ENCODE results near the gene VPS26A. TPM values are rescaled to one million over a fixed set of nuclear protein-coding genes. Genes with fewer than 3 reads are reported as not detected.

Gene VPS26A
- total RNA-seq, 1 donor from 2014 or later = 51.1 TPM

DNA sequence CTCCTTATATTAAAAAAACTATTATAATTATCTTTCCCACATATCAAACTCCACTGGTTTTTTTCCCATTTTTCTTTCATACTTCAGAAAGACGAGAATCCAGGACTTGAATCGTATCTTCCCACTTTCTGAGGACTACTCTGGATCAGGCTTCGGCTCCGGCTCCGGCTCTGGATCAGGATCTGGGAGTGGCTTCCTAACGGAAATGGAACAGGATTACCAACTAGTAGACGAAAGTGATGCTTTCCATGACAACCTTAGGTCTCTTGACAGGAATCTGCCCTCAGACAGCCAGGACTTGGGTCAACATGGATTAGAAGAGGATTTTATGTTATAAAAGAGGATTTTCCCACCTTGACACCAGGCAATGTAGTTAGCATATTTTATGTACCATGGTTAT lies 20.2 kb upstream of the VPS26A start:
- no peak for DNase-seq (ENCODE audit: low spot score, unreplicated experiment)
- no peaks in the 10 kb centered on the region for H3K36me3 Mint-ChIP-seq (ENCODE audit: insufficient read depth)
- H3K27ac Mint-ChIP-seq = no peak overlapping the region
- TF ChIP-seq, protein P1, sequence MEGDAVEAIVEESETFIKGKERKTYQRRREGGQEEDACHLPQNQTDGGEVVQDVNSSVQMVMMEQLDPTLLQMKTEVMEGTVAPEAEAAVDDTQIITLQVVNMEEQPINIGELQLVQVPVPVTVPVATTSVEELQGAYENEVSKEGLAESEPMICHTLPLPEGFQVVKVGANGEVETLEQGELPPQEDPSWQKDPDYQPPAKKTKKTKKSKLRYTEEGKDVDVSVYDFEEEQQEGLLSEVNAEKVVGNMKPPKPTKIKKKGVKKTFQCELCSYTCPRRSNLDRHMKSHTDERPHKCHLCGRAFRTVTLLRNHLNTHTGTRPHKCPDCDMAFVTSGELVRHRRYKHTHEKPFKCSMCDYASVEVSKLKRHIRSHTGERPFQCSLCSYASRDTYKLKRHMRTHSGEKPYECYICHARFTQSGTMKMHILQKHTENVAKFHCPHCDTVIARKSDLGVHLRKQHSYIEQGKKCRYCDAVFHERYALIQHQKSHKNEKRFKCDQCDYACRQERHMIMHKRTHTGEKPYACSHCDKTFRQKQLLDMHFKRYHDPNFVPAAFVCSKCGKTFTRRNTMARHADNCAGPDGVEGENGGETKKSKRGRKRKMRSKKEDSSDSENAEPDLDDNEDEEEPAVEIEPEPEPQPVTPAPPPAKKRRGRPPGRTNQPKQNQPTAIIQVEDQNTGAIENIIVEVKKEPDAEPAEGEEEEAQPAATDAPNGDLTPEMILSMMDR (IDR thresholded peaks at IDR 0.05; ENCODE audit: unreplicated experiment) = no peak
- no peak overlapping the region for H3K4me3 Mint-ChIP-seq (ENCODE audit: low read depth)
- peaks cover 11% of the 10 kb centered on the region for H3K27me3 Mint-ChIP-seq
- H3K4me1 Mint-ChIP-seq (ENCODE audit: low read depth) = no peaks in the 10 kb centered on the region
- peaks cover 3% of the 10 kb centered on the region for H3K9me3 Mint-ChIP-seq (ENCODE audit: low read depth)

DNA sequence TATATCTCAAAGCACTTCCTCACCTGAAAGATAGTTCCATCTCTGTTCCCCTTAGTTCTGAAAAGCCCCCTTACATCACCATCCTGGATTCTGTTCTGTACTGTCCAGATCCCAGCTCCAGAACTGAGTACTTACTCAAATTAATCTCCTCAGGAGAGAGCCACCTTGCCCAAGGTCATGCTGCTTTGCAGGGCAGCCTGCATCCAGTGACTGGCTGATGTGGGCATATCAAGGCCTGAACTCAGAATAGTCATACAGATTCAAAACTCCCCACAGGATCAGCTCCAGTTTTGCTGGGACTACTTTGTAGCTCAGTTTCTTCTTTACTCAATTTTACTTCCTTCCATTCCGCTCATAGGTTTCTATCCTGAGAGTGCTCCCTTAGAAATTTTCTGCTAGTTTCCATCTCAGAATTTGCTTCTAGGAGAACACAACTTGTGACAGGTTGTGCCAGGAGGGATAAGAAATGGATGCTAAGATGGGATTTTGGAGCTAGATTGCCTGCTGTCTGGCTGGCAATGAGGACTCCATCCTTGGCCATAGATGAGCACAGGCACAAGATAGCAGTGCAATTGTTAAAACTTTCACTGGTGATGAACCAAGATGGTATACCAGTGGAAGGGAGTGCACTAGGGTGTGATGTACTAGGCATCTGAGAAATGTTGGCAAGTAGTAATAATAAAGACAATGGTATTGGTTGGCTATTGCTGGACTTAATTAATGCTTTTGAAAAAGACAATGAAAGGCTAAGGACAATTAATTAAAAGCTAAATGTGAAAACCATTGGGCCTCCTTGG lies 18.8 kb upstream of the VPS26A start:
- TF ChIP-seq, protein P1 (IDR thresholded peaks at IDR 0.05; ENCODE audit: unreplicated experiment) = no peak
- H3K9me3 Mint-ChIP-seq (ENCODE audit: low read depth) = peaks cover 3% of the 10 kb centered on the region
- no peaks in the 10 kb centered on the region for H3K36me3 Mint-ChIP-seq (ENCODE audit: insufficient read depth)
- no peak overlapping the region for H3K4me3 Mint-ChIP-seq (ENCODE audit: low read depth)
- no peaks in the 10 kb centered on the region for H3K4me1 Mint-ChIP-seq (ENCODE audit: low read depth)
- H3K27me3 Mint-ChIP-seq = peaks cover 11% of the 10 kb centered on the region
- no peak overlapping the region for H3K27ac Mint-ChIP-seq
- DNase-seq (ENCODE audit: low spot score, unreplicated experiment) = no peak

- no peaks in the 10 kb centered on the region for H3K36me3 Mint-ChIP-seq (ENCODE audit: insufficient read depth)
- no peak overlapping the region for H3K4me3 Mint-ChIP-seq (ENCODE audit: low read depth)
- H3K27ac Mint-ChIP-seq = no peak overlapping the region
- H3K4me1 Mint-ChIP-seq (ENCODE audit: low read depth) = no peaks in the 10 kb centered on the region
- no peak for DNase-seq (ENCODE audit: low spot score, unreplicated experiment)
- H3K27me3 Mint-ChIP-seq = peaks cover 13% of the 10 kb centered on the region
- TF ChIP-seq, protein P1 (IDR thresholded peaks at IDR 0.05; ENCODE audit: unreplicated experiment) = no peak
- peaks cover 3% of the 10 kb centered on the region for H3K9me3 Mint-ChIP-seq (ENCODE audit: low read depth)
Observed at GRCh38 chr10:69107176-69107490, 16.8 kb upstream of the VPS26A start.

GRCh38 chr10:69107699-69108098 lies 16.3 kb upstream of the VPS26A start:
- TF ChIP-seq, protein P1 (IDR thresholded peaks at IDR 0.05; ENCODE audit: unreplicated experiment) = no peak
- Mint-ChIP-seq H3K36me3 (ENCODE audit: insufficient read depth) (no peaks in the 10 kb centered on the region), H3K27me3 (peaks cover 12% of the 10 kb centered on the region), H3K27ac (no peak overlapping the region), H3K4me3 (ENCODE audit: low read depth) (no peak overlapping the region), H3K4me1 (ENCODE audit: low read depth) (no peaks in the 10 kb centered on the region), H3K9me3 (ENCODE audit: low read depth) (peaks cover 3% of the 10 kb centered on the region)
- no peak for DNase-seq (ENCODE audit: low spot score, unreplicated experiment)

DNA sequence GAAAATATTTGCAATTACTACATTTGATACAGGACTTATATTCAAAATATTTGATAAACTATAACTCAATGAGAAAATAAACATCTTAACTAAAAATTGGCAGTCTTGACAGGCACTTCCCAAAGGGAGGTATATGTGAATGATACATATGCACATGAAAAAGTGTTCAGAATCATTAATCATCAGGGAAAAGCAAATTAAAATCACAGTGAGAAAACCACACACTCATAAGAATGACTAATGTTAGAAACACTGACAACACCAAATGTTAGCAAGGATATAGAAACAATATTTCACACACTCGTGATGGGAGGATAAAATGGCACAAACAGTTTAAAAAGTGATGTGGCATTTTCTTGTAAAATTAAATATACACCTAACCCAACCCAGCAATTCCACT lies 4.1 kb upstream of the VPS26A start:
- no peak overlapping the region for H3K27ac Mint-ChIP-seq
- H3K9me3 Mint-ChIP-seq (ENCODE audit: low read depth) = no peaks in the 10 kb centered on the region
- TF ChIP-seq, protein P1 (IDR thresholded peaks at IDR 0.05; ENCODE audit: unreplicated experiment) = no peak
- H3K4me1 Mint-ChIP-seq (ENCODE audit: low read depth) = peaks cover 3% of the 10 kb centered on the region
- no peak for DNase-seq (ENCODE audit: low spot score, unreplicated experiment)
- peaks cover 2% of the 10 kb centered on the region for H3K27me3 Mint-ChIP-seq
- H3K4me3 Mint-ChIP-seq (ENCODE audit: low read depth) = no peak overlapping the region
- H3K36me3 Mint-ChIP-seq (ENCODE audit: insufficient read depth) = no peaks in the 10 kb centered on the region
